Colonic mucosa (tissue), 4 donors: ENCODE measurements around the gene CYP3A5. TPM values are rescaled to one million over a fixed set of nuclear protein-coding genes. Genes with fewer than 3 reads are reported as not detected.
"Not testable (repeated sequence)": the region's sequence is repeated elsewhere in the genome, so short reads cannot be mapped to it uniquely, and the experiment has no call there.

ENCODE experiments used
- DNase-seq: peaks from one replicate; pipeline ENCODE4 v3.0.0-alpha.2; 2020
- H3K27ac ChIP-seq: fragments of 200-600 bp; one replicate; pipeline ENCODE4 v1.8.0; 2021
- H3K27me3 ChIP-seq: fragments of 200-600 bp; one replicate; pipeline ENCODE4 v1.8.0; 2021
- H3K36me3 ChIP-seq: fragments of 200-600 bp; one replicate; pipeline ENCODE4 v1.8.0; 2021
- H3K4me1 ChIP-seq: fragments of 200-600 bp; one replicate; pipeline ENCODE4 v1.8.0; 2021; ENCODE audit warnings: mild to moderate bottlenecking
- H3K4me3 ChIP-seq: fragments of 200-600 bp; one replicate; pipeline ENCODE4 v1.8.0; 2021
- H3K9ac ChIP-seq, 2 donors: one replicate each; pipeline ENCODE4 v1.7.0; 2013; ENCODE audit warnings: control low read depth in 2 of 2, low read depth in 2 of 2, low read length in 2 of 2
- H3K9me3 ChIP-seq: fragments of 200-600 bp; one replicate; pipeline ENCODE4 v1.8.0; 2021
- intact Hi-C: fragments of 100-400 bp; cut with DNase I; formaldehyde crosslinking; loops from one replicate; pipeline ENCODE4 v1.14.1; 2022
- total RNA-seq, 2 donors: library from RNA; stranded (reverse); fragmentation: NEBNext Ultra II Directional in 1 of 2; extraction: Animal tissue kit (Norgen Biotek cat#: 25700) in 1 of 2; gene quantifications; one replicate each; pipeline ENCODE4 v1.2.1, GENCODE V29; 2021
- TF ChIP-seq, protein P1 (sequence below): fragments of 200-600 bp; IDR thresholded peaks from one replicate; pipeline ENCODE4 v1.8.0; 2022; ENCODE audit warnings: antibody characterized with exemption, mild to moderate bottlenecking
- donor health status: healthy.
- donor health status: DM: no; HTN: no; CAD: no.
- donor health status: DM: no; HTN: no; CAD: no.

Gene CYP3A5
- total RNA-seq, 2 donors from 2014 or later: 52.6 to 112 TPM

DNA sequence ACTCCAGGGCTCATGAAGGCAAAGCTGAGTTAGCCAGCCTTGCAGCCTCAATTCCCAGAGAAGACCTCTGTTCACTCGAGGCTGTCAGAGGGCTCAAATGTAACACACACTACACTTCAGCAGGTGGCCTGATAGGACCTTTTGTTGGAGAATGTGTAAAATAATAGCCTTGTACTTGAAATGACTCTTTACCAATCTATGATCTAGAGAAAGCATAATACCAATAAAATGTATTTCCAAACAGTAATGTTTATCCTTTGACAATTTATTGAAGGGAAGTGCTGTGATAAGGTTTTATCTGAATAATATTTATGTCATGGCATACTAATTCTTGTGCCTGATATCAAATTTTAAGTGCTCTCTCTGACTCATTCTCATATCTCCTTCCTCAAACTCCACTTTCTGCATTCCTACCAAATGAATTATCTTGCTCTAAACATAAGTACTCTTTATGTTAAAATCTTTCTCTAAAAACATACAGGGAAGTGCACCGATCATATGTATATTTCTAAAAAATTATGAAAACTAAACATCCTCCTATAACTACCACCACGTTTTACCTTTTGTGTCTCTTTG is 34.3 kb upstream of the CYP3A5 start:
- Histone ChIP-seq H3K27me3 (no peaks in the 10 kb centered on the region), H3K9ac (no peak overlapping the region), H3K27ac (no peak overlapping the region), H3K36me3 (no peaks in the 10 kb centered on the region), H3K4me3 (no peak overlapping the region), H3K9me3 (no peaks in the 10 kb centered on the region), H3K4me1 (no peaks in the 10 kb centered on the region)
- TF ChIP-seq, protein P1, sequence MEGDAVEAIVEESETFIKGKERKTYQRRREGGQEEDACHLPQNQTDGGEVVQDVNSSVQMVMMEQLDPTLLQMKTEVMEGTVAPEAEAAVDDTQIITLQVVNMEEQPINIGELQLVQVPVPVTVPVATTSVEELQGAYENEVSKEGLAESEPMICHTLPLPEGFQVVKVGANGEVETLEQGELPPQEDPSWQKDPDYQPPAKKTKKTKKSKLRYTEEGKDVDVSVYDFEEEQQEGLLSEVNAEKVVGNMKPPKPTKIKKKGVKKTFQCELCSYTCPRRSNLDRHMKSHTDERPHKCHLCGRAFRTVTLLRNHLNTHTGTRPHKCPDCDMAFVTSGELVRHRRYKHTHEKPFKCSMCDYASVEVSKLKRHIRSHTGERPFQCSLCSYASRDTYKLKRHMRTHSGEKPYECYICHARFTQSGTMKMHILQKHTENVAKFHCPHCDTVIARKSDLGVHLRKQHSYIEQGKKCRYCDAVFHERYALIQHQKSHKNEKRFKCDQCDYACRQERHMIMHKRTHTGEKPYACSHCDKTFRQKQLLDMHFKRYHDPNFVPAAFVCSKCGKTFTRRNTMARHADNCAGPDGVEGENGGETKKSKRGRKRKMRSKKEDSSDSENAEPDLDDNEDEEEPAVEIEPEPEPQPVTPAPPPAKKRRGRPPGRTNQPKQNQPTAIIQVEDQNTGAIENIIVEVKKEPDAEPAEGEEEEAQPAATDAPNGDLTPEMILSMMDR: no peak
- DNase-seq: no peak
- intact Hi-C loops: no loop called here

DNA sequence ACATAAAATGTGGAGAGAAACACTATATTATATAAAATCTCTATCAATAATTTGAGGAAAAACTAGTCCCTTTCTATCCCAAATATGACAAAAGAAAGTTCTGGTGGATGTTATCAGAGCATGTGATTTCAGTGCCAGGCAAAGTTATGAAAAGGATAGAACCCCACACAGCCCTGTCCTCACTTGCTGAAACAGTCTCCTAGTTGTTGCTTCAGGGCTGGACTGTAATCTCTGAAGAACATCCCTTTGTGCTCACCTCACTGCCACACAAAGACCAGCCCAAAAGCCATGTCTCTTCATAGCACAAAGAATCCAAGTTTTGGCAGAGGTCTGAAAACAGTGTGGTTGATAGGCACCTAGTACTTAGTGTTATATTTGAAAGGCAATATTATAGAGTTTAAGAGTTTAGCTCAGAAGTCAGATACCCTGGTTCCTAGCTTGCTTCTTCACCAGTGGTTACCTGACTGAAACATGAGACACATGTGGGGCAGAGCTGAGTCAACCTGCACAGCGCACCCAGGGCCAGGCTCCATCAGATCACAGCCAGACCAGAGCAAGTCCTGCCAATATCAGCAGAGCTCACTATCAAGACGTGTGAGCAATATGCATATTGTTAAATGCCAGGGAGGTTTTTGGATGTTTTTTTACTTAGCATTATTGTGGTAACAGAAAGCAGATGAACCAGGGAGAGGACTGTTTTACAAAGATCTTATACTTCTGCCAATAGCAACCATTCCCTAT is 30.2 kb upstream of the CYP3A5 start:
- Histone ChIP-seq H3K36me3 (no peaks in the 10 kb centered on the region), H3K9ac (no peak overlapping the region), H3K4me3 (no peak overlapping the region), H3K4me1 (no peaks in the 10 kb centered on the region), H3K27ac (no peak overlapping the region), H3K9me3 (no peaks in the 10 kb centered on the region), H3K27me3 (no peaks in the 10 kb centered on the region)
- no peak for DNase-seq
- intact Hi-C loops: no loop called here
- TF ChIP-seq, protein P1: no peak

DNA sequence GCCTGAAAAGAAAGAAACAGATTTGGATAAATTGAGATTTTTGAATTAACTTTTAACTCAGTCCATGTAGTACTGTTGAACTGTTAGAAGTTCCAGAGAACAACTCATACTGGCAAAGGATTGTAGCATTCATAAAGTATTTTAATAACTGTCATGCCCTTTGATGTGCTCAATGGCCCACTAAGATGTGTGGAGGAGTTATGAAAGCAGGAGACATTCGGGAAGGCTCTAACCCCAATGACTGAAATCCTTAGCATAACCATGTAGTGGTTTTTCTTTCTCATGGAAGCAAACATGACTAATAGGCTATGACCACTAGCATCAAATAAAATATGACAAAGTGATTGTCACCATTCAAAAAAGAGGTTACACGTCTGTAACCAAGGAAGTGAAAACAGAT is 29.5 kb upstream of the CYP3A5 start:
- Histone ChIP-seq H3K27ac (no peak overlapping the region), H3K9me3 (no peaks in the 10 kb centered on the region), H3K36me3 (no peaks in the 10 kb centered on the region), H3K27me3 (no peaks in the 10 kb centered on the region), H3K9ac (no peak overlapping the region), H3K4me1 (no peaks in the 10 kb centered on the region), H3K4me3 (no peak overlapping the region)
- intact Hi-C loops: no loop called here
- DNase-seq: no peak
- TF ChIP-seq, protein P1: no peak

DNA sequence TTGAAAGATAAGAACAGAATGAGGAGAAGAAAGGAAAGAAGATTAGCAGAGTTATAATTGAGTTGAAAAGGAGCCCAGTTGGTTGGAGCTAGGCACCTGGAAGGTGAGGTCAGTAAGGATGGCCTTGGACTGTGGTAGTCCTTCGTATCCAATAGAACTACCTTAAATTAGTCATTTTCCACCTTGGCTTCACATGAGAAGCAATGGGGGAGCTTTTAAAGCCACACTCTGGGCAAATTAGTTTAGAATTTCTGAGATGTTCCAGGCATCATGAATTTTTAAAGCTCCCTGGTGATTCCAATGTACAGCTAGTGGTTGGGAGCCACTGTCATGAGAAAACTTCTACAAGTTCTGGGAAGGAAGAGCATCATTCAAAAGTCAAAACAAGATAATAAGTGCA is 27.3 kb upstream of the CYP3A5 start:
- no peak overlapping the region for H3K4me3 ChIP-seq
- no peaks in the 10 kb centered on the region for H3K9me3 ChIP-seq
- H3K27me3 ChIP-seq: no peaks in the 10 kb centered on the region
- H3K9ac ChIP-seq: no peak overlapping the region
- H3K4me1 ChIP-seq: no peaks in the 10 kb centered on the region
- H3K36me3 ChIP-seq: no peaks in the 10 kb centered on the region
- TF ChIP-seq, protein P1: no peak
- DNase-seq: no peak
- intact Hi-C loops: no loop called here
- no peak overlapping the region for H3K27ac ChIP-seq

DNA sequence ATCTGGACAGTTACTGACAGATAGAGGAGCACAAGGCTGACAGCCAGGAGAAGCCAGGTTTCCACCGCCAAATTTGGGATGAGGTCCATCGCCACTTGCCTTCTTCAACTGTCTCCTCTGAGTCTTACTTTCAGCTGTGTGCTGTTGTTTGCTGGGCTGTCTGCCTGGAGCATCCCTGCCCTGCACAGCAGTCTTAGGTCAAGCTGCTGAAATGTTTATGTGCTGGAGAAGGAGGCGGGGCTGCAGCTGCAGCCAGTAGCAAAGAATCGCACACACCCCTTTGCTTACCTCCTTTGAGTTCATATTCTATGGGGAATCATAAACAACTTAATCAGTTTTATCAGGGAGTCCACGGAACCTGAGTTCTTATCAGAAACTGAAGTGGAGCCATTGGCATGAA is 20.1 kb upstream of the CYP3A5 start:
- H3K36me3 ChIP-seq: no peaks in the 10 kb centered on the region
- no peak overlapping the region for H3K9ac ChIP-seq
- H3K27me3 ChIP-seq: no peaks in the 10 kb centered on the region
- peak; percentile 55 for DNase-seq
- TF ChIP-seq, protein P1: no peak
- H3K27ac ChIP-seq: peak overlapping the region; percentile 26
- intact Hi-C loops: no loop called here
- no peaks in the 10 kb centered on the region for H3K9me3 ChIP-seq
- H3K4me1 ChIP-seq: no peaks in the 10 kb centered on the region
- no peak overlapping the region for H3K4me3 ChIP-seq

DNA sequence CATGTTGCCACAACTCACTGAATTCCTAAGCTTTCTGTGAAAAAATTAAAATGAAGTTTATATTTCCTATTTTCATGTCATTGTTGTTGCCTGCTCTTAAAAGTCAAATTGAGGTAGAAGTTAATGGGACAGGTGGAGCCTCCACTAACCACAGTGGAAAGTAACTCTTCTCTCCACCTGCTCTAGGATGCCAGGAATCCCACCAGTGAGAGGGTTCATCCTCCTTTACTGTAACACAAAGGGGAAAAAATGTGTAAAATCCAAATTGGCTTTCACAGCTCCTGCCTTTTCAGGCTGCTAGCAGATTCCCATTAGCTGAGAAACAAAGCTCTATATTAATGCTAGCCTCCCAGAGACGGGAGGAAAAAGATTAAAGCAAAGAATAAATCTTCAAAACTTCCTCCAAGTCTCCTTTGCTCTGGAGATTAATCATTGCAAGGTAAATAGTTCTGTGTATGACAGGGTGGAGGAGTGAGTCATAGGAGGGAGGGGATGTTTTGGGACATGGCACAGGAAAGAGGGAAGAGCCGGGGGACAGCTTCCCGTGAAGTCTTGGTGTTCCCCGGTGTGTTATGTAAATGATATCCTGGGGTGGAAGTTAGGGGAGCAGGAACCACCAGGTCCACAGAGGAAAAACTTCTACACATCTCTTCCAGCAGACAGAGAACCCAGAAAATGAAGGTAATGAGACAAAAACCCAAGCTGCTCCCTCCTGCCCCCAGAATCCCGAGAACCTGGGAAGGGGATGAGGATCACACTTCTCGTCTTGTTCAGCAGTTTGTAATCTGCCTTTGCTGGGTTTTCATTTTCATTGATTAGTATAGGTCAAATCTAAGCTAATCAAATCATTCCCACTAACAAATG is 19.3 kb upstream of the CYP3A5 start:
- H3K9me3 ChIP-seq, H3K27me3 ChIP-seq, H3K4me3 ChIP-seq, H3K4me1 ChIP-seq, H3K36me3 ChIP-seq, H3K9ac ChIP-seq, intact Hi-C loops: not testable (repeated sequence)
- peak overlapping the region; percentile 32 for H3K27ac ChIP-seq
- DNase-seq: peak; percentile 62
